Measurements from ENCODE around the gene PTGDS.

Gene PTGDS

DNA sequence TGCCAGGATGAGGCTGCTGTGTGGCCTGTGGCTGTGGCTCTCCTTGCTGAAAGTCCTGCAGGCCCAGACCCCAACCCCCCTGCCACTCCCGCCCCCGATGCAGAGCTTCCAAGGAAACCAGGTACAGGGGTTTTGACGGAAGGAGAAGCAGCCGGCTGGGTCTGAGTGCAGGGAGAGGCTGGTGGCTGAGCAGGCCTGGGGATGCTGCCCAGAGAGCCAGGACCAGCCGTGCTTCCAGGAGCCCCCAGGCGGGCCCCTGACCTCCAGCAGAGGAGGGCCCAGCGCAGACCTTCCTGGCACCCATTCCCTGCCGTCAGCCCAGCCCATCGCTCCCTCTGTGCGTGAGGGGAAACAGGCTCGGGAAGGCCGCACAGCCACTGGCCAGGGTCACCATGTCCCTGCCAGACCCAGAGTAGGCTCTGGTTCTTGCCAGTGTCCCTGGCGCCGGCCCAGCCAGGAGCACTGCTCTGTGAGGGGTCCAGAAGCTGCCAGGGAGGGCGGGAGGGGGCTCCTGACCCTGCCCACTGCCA is 24.9 kb upstream of the PTGDS start:
- TF ChIP-seq, protein P1, sequence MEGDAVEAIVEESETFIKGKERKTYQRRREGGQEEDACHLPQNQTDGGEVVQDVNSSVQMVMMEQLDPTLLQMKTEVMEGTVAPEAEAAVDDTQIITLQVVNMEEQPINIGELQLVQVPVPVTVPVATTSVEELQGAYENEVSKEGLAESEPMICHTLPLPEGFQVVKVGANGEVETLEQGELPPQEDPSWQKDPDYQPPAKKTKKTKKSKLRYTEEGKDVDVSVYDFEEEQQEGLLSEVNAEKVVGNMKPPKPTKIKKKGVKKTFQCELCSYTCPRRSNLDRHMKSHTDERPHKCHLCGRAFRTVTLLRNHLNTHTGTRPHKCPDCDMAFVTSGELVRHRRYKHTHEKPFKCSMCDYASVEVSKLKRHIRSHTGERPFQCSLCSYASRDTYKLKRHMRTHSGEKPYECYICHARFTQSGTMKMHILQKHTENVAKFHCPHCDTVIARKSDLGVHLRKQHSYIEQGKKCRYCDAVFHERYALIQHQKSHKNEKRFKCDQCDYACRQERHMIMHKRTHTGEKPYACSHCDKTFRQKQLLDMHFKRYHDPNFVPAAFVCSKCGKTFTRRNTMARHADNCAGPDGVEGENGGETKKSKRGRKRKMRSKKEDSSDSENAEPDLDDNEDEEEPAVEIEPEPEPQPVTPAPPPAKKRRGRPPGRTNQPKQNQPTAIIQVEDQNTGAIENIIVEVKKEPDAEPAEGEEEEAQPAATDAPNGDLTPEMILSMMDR (IDR thresholded peaks at IDR 0.05; ENCODE audit: low read depth, low read length), result no peak

GRCh38 chr9:136952876-136953770 is 24.2 kb upstream of the PTGDS start:
- TF ChIP-seq, protein P1 (IDR thresholded peaks at IDR 0.05; ENCODE audit: low read depth, low read length), result no peak

More for the DNA sequence above, 24.9 kb upstream of the PTGDS start:
- DNase-seq (ENCODE audit: extremely low read depth, low read depth), result no peak

GRCh38 chr9:136953771-136954269 is 23.5 kb upstream of the PTGDS start:
- TF ChIP-seq, protein P1 (IDR thresholded peaks at IDR 0.05; ENCODE audit: low read depth, low read length), result no peak
- no peak for DNase-seq (ENCODE audit: extremely low read depth, low read depth)

More at GRCh38 chr9:136952876-136953770, 24.2 kb upstream of the PTGDS start:
- no peak for DNase-seq (ENCODE audit: extremely low read depth, low read depth)

DNA sequence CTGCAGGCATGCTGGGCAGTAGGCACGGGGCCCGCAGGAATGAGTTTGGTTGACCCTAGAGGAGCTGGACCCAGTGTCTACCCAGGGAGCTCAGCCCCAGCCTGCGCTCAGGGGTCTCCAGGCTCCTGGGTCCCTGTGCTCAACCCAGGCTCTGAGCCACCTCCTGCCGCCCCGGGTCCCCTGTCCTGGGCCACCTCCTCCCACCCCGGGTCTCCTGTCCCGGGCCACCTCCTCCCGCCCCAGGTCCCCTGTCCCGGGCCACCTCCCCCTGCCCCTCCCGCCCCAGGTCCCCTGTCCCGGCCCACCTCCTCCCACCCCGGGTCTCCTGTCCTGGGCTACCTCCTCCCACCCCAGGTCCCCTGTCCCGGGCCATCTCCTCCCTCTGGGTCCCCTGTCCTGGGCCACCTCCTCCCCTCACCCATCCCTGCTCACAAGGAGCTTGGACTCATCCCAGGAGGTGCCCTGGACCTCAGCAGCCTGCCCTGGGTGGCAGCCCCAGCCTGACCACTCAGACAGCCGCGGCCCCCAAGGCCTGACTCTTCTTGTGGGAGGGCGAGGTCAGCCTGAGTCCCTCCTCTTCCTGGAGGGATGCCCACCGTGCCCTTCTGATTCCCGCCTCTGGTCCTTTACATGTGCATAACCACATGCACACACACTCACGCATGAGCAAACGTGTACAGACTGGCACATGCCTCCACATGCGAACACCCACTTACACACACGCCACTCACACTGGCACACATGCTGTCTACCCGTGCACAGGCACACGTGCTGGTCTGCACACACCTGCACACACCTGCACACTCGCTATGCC is 22.8 kb upstream of the PTGDS start:
- TF ChIP-seq, protein P1 (IDR thresholded peaks at IDR 0.05; ENCODE audit: low read depth, low read length), result no peak
- DNase-seq (ENCODE audit: extremely low read depth, low read depth), result no peak

DNA sequence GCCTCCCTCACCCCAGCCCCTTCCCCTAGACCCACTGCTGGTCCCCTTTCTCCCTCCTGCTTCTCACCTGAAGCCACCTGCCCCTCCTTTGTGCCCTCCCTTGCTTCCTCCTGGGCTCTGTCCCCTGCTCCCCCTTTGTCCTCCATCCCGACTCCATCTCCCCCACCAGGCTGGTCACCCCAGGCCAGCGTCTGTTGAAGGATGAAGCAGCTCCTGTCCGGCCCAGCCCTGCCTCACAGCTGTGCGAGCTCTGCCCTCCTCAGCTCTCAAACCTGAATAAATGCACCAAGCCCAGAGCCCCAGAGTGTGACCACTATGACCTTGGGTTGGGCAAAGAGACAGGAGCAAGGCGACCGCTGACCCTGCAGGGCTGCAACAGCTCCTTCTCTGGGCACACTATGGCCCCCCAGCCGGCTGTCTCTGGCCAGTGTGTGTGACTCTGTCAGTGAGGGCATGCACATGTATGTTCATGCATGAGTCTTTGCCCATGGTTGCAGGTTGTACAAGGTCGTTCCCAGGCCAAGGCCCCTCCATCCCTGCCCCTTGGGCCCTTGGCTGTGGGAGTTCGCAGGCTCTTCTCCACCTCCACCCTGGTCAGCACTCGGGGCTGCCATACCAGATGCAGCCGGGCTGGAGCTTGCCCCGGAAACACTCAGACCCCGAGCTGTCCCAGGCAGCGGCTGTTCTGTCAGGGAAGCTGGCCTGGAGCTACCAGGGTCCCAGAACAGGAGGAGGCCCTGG is 21.9 kb upstream of the PTGDS start:
- DNase-seq (ENCODE audit: extremely low read depth, low read depth), result no peak
- TF ChIP-seq, protein P1 (IDR thresholded peaks at IDR 0.05; ENCODE audit: low read depth, low read length), result no peak

DNA sequence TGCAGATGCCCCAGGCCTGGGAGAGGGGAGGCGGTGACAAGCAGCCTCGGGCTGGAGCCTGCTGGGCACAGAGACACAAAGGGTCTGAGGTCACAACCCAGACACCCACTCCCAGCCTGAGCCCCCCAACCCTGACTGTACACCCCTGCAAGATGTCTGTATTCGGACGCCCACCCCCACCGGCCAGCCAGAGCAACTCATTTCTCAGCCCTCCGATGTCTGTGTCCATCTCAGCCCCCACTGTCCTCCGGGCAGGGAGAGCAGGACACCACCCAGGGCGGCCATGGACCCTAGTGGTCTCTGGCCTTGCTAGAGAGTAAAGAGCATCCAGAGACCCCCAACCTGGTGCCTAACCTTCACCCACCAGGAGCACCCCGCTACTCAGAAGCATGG is 21.4 kb upstream of the PTGDS start:
- DNase-seq (ENCODE audit: extremely low read depth, low read depth), result no peak
- TF ChIP-seq, protein P1 (IDR thresholded peaks at IDR 0.05; ENCODE audit: low read depth, low read length), result no peak
